ENCODE data around the gene KIAA0232.
A peak's percentile ranks its signal among the peaks of the same experiment; 100 is the strongest.

KIAA0232 gene

GRCh38 chr4:6852582-6852981 lies 70.1 kb downstream of the KIAA0232 start:
- no peak for DNase-seq

GRCh38 chr4:6854098-6854744 lies 71.7 kb downstream of the KIAA0232 start:
- DNase-seq: no peak

GRCh38 chr4:6855692-6856297 lies 73.3 kb downstream of the KIAA0232 start:
- peak; percentile 23 for DNase-seq

GRCh38 chr4:6856391-6856790 lies 73.9 kb downstream of the KIAA0232 start:
- DNase-seq: no peak

- DNase-seq: no peak
Observed at GRCh38 chr4:6857009-6857882, 74.7 kb downstream of the KIAA0232 start.

GRCh38 chr4:6858997-6859396 lies 76.5 kb downstream of the KIAA0232 start:
- no peak for DNase-seq

GRCh38 chr4:6859543-6859942 lies 77.0 kb downstream of the KIAA0232 start:
- DNase-seq: no peak

- no peak for DNase-seq
Observed at GRCh38 chr4:6868386-6868785, 85.9 kb downstream of the KIAA0232 start.

GRCh38 chr4:6869944-6870343 lies 87.4 kb downstream of the KIAA0232 start:
- no peak for DNase-seq

- DNase-seq: no peak
Observed at GRCh38 chr4:6873291-6873690, 90.8 kb downstream of the KIAA0232 start.

GRCh38 chr4:6873792-6874461 lies 91.4 kb downstream of the KIAA0232 start:
- DNase-seq: peak; percentile 89

GRCh38 chr4:6874981-6875380 lies 92.5 kb downstream of the KIAA0232 start:
- DNase-seq: no peak

- DNase-seq: no peak
Observed at GRCh38 chr4:6875431-6875831, 92.9 kb downstream of the KIAA0232 start.

GRCh38 chr4:6876440-6876839 lies 93.9 kb downstream of the KIAA0232 start:
- DNase-seq: no peak

GRCh38 chr4:6877067-6877466 lies 94.5 kb downstream of the KIAA0232 start:
- DNase-seq: no peak

GRCh38 chr4:6878451-6879059 lies 96.0 kb downstream of the KIAA0232 start:
- DNase-seq: no peak

GRCh38 chr4:6880691-6881090 lies 98.2 kb downstream of the KIAA0232 start:
- DNase-seq: no peak

GRCh38 chr4:6881908-6882307 lies 99.4 kb downstream of the KIAA0232 start:
- no peak for DNase-seq

- DNase-seq: no peak
Observed at GRCh38 chr4:6884341-6884870, 101.9 kb downstream of the KIAA0232 start.

- peak; percentile 19 for DNase-seq
Observed at GRCh38 chr4:6885953-6886557, 103.5 kb downstream of the KIAA0232 start.

- no peak for DNase-seq
Observed at GRCh38 chr4:6886886-6887285, 104.4 kb downstream of the KIAA0232 start.
